ENCODE measurements around the gene MAP3K3. TPM values are rescaled to one million over a fixed set of nuclear protein-coding genes. Genes with fewer than 3 reads are reported as not detected.

The MAP3K3 gene
- total and polyA plus RNA-seq, 2 donors (not counting 3 experiments of a cell fraction or from before 2014, with no cell fraction given): 56.6 to 81.0 TPM

DNA sequence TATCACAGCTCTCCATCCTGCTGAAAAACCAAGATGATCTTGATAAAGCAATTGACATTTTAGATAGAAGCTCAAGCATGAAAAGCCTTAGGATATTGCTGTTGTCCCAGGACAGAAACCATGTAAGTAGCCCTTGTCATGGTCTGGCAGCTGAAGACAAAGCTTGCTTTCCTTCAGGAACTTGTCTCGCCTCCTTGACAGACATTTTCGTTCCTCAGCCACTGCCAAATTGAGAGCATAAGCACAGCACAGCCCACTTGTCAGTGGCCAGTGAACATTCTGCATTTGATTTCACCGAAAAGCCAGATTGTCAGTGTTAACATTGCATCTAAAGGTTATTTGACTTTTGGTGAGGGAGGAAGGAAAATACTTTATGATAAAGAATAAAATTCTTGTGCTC, 35.6 kb downstream of the MAP3K3 start:
- ChIA-PET CTCF (no interaction called here), POLR2A (no interaction called here)
- FAIRE-seq (no peak), DNase-seq (ENCODE audit: low read depth, low spot score) (no peak)
- BruUV-seq (replicated peaks): no TSS peak
- Histone ChIP-seq H3K27ac (ENCODE audit: insufficient read depth, low read depth, low read length) (no peak overlapping the region), H3K4me1 (ENCODE audit: control insufficient read depth, extremely low read depth, insufficient read depth, low read length) (no peaks in the 10 kb centered on the region), H3K9ac (replicated peaks; ENCODE audit: extremely low read depth, insufficient read depth, low read length) (no peak overlapping the region), H3K79me2 (ENCODE audit: control insufficient read depth, insufficient read depth, low read length) (no peaks in the 10 kb centered on the region), H3K4me2 (ENCODE audit: insufficient read depth, low read length) (no peak overlapping the region), H3K36me3 (ENCODE audit: control insufficient read depth in 2 of 2, extremely low read depth in 1 of 2, insufficient read depth in 2 of 2, low read length in 2 of 2) (peaks cover 7 to 11% of the 10 kb centered on the region in 2 experiments), H2AFZ (ENCODE audit: low read depth, low read length) (no peak overlapping the region), H3K9me3 (replicated peaks; ENCODE audit: control insufficient read depth, insufficient read depth, low read length) (no peaks in the 10 kb centered on the region), H4K20me1 (replicated peaks; ENCODE audit: control insufficient read depth, extremely low read depth, insufficient read depth, low read length) (no peaks in the 10 kb centered on the region), H3K4me3 (replicated peaks in 1 of 3; ENCODE audit: insufficient read depth in 1 of 3, low read depth in 1 of 3, low read length in 3 of 3) (no peak overlapping the region), H3K27me3 (ENCODE audit: control insufficient read depth in 2 of 2, insufficient read depth in 2 of 2, low read length in 2 of 2) (no peaks in the 10 kb centered on the region), H3K9me1 (replicated peaks; ENCODE audit: control insufficient read depth, extremely low read depth, insufficient read depth, low read length) (no peaks in the 10 kb centered on the region)
- intact Hi-C loops (cut with micrococcal nuclease): no loop called here
- TF ChIP-seq GATA2 (IDR thresholded peaks at IDR 0.05; ENCODE audit: insufficient read depth, insufficient read length, low read depth, low read length) (no peak), MYC (IDR thresholded peaks at IDR 0.05; ENCODE audit: low read depth, low read length) (no peak), POLR2AphosphoS5 (IDR thresholded peaks at IDR 0.05; ENCODE audit: insufficient read depth, low read depth, low read length) (no peak), FOS (IDR thresholded peaks at IDR 0.05; ENCODE audit: borderline replicate concordance, insufficient read depth, low read length) (no peak), EZH2 (IDR thresholded peaks at IDR 0.05; ENCODE audit: borderline replicate concordance, low read depth, low read length, severe bottlenecking) (no peak), JUN (IDR thresholded peaks at IDR 0.05; ENCODE audit: borderline replicate concordance, insufficient read depth, insufficient read length, low read depth) (no peak), MAX (IDR thresholded peaks at IDR 0.05; ENCODE audit: insufficient read depth, insufficient read length) (no peak), POLR2A (IDR thresholded peaks at IDR 0.05; ENCODE audit: low read depth, low read length) (no peak)
- TF ChIP-seq, protein P1, sequence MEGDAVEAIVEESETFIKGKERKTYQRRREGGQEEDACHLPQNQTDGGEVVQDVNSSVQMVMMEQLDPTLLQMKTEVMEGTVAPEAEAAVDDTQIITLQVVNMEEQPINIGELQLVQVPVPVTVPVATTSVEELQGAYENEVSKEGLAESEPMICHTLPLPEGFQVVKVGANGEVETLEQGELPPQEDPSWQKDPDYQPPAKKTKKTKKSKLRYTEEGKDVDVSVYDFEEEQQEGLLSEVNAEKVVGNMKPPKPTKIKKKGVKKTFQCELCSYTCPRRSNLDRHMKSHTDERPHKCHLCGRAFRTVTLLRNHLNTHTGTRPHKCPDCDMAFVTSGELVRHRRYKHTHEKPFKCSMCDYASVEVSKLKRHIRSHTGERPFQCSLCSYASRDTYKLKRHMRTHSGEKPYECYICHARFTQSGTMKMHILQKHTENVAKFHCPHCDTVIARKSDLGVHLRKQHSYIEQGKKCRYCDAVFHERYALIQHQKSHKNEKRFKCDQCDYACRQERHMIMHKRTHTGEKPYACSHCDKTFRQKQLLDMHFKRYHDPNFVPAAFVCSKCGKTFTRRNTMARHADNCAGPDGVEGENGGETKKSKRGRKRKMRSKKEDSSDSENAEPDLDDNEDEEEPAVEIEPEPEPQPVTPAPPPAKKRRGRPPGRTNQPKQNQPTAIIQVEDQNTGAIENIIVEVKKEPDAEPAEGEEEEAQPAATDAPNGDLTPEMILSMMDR (IDR thresholded peaks at IDR 0.05; ENCODE audit: extremely low read depth in 1 of 2, insufficient read depth in 1 of 2, low read depth in 1 of 2, low read length in 2 of 2): no peak
- dilution Hi-C loops (cut with MboI; ENCODE audit: extremely low pct_ligation_motif_present, low sequenced_read_pairs): no loop called here
